Neuronal stem cell (in vitro differentiated cells): ENCODE measurements around the gene SART3.

Source experiments
- DNase-seq: peaks from one replicate; pipeline ENCODE4 v3.0.0-alpha.2; 2013; ENCODE audit warnings: low spot score
- H2AFZ ChIP-seq: one replicate; pipeline ENCODE4 v1.6.1; 2013; ENCODE audit warnings: mild to moderate bottlenecking, low read length, inconsistent platforms
- H2AK5ac ChIP-seq: 2 replicates; pipeline ENCODE4 v1.6.1; 2013; ENCODE audit warnings: low read depth, mild to moderate bottlenecking, inconsistent platforms, low read length, moderate library complexity, mixed read lengths
- H2BK120ac ChIP-seq: 2 replicates; pipeline ENCODE4 v1.6.1; 2013; ENCODE audit warnings: low read depth, mild to moderate bottlenecking, inconsistent platforms, low read length, moderate library complexity, mixed read lengths
- H2BK12ac ChIP-seq: one replicate; pipeline ENCODE4 v1.6.1; 2013; ENCODE audit warnings: low read length, inconsistent platforms
- H2BK15ac ChIP-seq: 2 replicates; pipeline ENCODE4 v1.6.1; 2013; ENCODE audit warnings: mild to moderate bottlenecking, low read length, inconsistent platforms, mixed read lengths
- H2BK5ac ChIP-seq: one replicate; pipeline ENCODE4 v1.6.1; 2013; ENCODE audit warnings: inconsistent platforms, mild to moderate bottlenecking, low read length, moderate library complexity
- H3K14ac ChIP-seq: one replicate; pipeline ENCODE4 v1.6.1; 2013; ENCODE audit warnings: low read length, inconsistent platforms
- H3K18ac ChIP-seq: 2 replicates; pipeline ENCODE4 v1.6.1; 2013; ENCODE audit warnings: low read length, inconsistent platforms
- H3K23ac ChIP-seq: 2 replicates; pipeline ENCODE4 v1.6.1; 2013; ENCODE audit warnings: low read depth, mild to moderate bottlenecking, mixed read lengths, low read length, inconsistent platforms; ENCODE audit not compliant: poor library complexity
- H3K27ac ChIP-seq: replicated peaks from 3 replicates; pipeline ENCODE4 v1.5.1; 2013; ENCODE audit warnings: low read length, inconsistent platforms
- H3K27me3 ChIP-seq, 3 experiments: 2 replicates each; pipeline ENCODE4 v1.6.1; 2013; ENCODE audit warnings: low read length in 3 of 3, mild to moderate bottlenecking in 2 of 3, inconsistent platforms in 1 of 3, low read depth in 1 of 3, mixed read lengths in 1 of 3, moderate library complexity in 1 of 3; ENCODE audit not compliant: control insufficient read depth in 3 of 3, insufficient read depth in 3 of 3
- H3K36me3 ChIP-seq, 2 donors: replicated peaks in 1 of 2; 2 replicates each; pipeline ENCODE4 v1.6.1; 2013; ENCODE audit warnings: low read length in 2 of 2; ENCODE audit not compliant: control insufficient read depth in 2 of 2, insufficient read depth in 2 of 2
- H3K4ac ChIP-seq: 2 replicates; pipeline ENCODE4 v1.6.1; 2013; ENCODE audit warnings: inconsistent platforms, mild to moderate bottlenecking, low read length, moderate library complexity
- H3K4me1 ChIP-seq, 2 donors: 1 replicate in 1 of 2; 2 replicates in 1 of 2; pipeline ENCODE4 v1.6.1; 2013; ENCODE audit warnings: low read length in 2 of 2, low read depth in 1 of 2; ENCODE audit not compliant: control insufficient read depth in 2 of 2, insufficient read depth in 1 of 2
- H3K4me2 ChIP-seq: one replicate; pipeline ENCODE4 v1.6.1; 2013; ENCODE audit warnings: mild to moderate bottlenecking, low read length, inconsistent platforms; ENCODE audit not compliant: insufficient read depth, poor library complexity, severe bottlenecking
- H3K4me3 ChIP-seq, 2 donors: 2 replicates each; pipeline ENCODE4 v1.5.1; 2013; ENCODE audit warnings: low read length in 2 of 2, mild to moderate bottlenecking in 2 of 2, inconsistent platforms in 1 of 2, moderate library complexity in 1 of 2
- H3K79me1 ChIP-seq: one replicate; pipeline ENCODE4 v1.6.1; 2013; ENCODE audit warnings: low read depth, mild to moderate bottlenecking, inconsistent platforms, low read length, moderate library complexity
- H3K9ac ChIP-seq: one replicate; pipeline ENCODE4 v1.6.1; 2013; ENCODE audit warnings: mild to moderate bottlenecking, low read depth, low read length, inconsistent platforms; ENCODE audit not compliant: poor library complexity
- H3K9me3 ChIP-seq, 2 donors: replicated peaks in 1 of 2; 2 replicates each; pipeline versions ENCODE3 to v1.6.1; 2013; ENCODE audit warnings: low read length in 2 of 2, mild to moderate bottlenecking in 2 of 2, inconsistent platforms in 1 of 2, low read depth in 1 of 2, mixed read lengths in 1 of 2, moderate library complexity in 1 of 2; ENCODE audit not compliant: control insufficient read depth in 2 of 2, insufficient read depth in 1 of 2
- H4K8ac ChIP-seq: one replicate; pipeline ENCODE4 v1.6.1; 2013; ENCODE audit warnings: low read depth, mild to moderate bottlenecking, inconsistent platforms, low read length, moderate library complexity
- H4K91ac ChIP-seq: one replicate; pipeline ENCODE4 v1.6.1; 2013; ENCODE audit warnings: low read length, low read depth, mild to moderate bottlenecking, inconsistent platforms; ENCODE audit not compliant: poor library complexity
- WGBS, 2 donors: extraction: QIAGEN DNeasy Blood & Tissue Kit; methylation state at CpG; one replicate each; pipeline ENCODE4 v1.1.7; 2013; ENCODE audit warnings: missing lambda C conversion rate in 2 of 2, mixed read lengths in 1 of 2; ENCODE audit not compliant: insufficient read length in 2 of 2, insufficient replicate concordance in 1 of 2; ENCODE audit errors: extremely low coverage in 2 of 2; 5-methylcytosine and 5-hydroxymethylcytosine counted together

Gene SART3

DNA sequence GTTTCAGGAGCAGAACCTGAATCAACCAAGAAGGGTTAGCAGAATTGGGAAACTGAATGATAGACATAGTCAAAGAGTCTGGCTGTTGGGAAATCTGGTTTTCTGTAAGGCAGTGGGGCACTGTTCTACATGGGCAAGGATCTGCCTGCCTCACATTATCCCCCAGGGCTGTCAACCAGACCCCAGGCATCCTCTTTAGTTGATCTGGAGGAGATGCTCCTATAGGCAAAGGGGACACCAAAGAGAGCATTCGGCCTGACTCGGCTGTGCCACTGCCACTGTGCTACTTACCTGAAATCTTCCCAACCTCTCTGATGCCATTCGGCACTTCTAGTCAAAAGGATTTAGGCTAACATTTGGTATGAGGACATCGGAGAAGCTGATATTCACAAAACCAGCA, 5.5 kb upstream of the SART3 start:
- H2BK15ac ChIP-seq, result no peak overlapping the region
- H2AFZ ChIP-seq, result no peak overlapping the region
- H3K9ac ChIP-seq, result no peak overlapping the region
- H2BK12ac ChIP-seq, result no peak overlapping the region
- H3K27ac ChIP-seq, result no peak overlapping the region
- peaks cover 35 to 65% of the 10 kb centered on the region in 2 donors for H3K36me3 ChIP-seq
- H3K4me2 ChIP-seq, result no peak overlapping the region
- H3K14ac ChIP-seq, result no peak overlapping the region
- peaks cover 3% of the 10 kb centered on the region for H3K79me1 ChIP-seq
- H3K4me3 ChIP-seq, result no peak overlapping the region
- no peak for DNase-seq
- no peak overlapping the region for H3K23ac ChIP-seq
- H2BK120ac ChIP-seq, result no peak overlapping the region
- no peak overlapping the region for H3K4ac ChIP-seq
- no peak overlapping the region for H4K8ac ChIP-seq
- no peaks in the 10 kb centered on the region for H3K9me3 ChIP-seq
- no peak overlapping the region for H4K91ac ChIP-seq
- no peaks in the 10 kb centered on the region for H3K27me3 ChIP-seq
- no peak overlapping the region for H2AK5ac ChIP-seq
- no CpG with 5 or more reads among the region's 4 CpGs for WGBS, 2 donors
- no peak overlapping the region for H2BK5ac ChIP-seq
- H3K18ac ChIP-seq, result no peak overlapping the region
- H3K4me1 ChIP-seq, result no peaks in the 10 kb centered on the region

DNA sequence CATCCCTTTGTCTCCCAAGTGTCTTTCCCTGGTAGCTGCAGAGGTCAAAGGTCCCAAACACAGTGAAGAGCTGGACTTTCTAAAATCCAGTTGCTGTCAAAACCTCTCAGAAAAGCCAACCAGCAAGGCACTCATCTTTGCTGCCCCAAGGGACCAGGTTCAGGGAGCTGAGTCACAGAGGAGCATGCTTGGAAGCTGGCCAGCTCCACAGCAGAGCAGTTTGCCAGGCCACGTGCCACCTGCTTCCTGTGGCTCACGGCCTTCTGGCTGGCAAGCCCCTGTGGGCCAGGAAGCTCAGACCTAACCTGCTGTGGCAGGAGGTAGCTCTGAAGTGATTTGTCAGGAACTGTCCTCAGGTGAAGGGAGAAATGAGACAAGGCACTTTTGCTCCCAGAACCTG, 5.0 kb upstream of the SART3 start:
- Histone ChIP-seq H3K4me2 (no peak overlapping the region), H3K4ac (no peak overlapping the region), H3K4me1 (no peaks in the 10 kb centered on the region), H2BK15ac (no peak overlapping the region), H3K23ac (peak overlapping the region; percentile 13), H2AFZ (no peak overlapping the region), H3K18ac (no peak overlapping the region), H3K27me3 (no peaks in the 10 kb centered on the region), H3K14ac (no peak overlapping the region), H4K91ac (no peak overlapping the region), H3K4me3 (no peak overlapping the region), H3K27ac (no peak overlapping the region), H2AK5ac (no peak overlapping the region), H3K9me3 (no peaks in the 10 kb centered on the region), H3K79me1 (peaks cover 3% of the 10 kb centered on the region), H2BK12ac (no peak overlapping the region), H4K8ac (no peak overlapping the region), H3K9ac (no peak overlapping the region), H3K36me3 (peaks cover 35 to 65% of the 10 kb centered on the region in 2 donors), H2BK5ac (no peak overlapping the region), H2BK120ac (no peak overlapping the region)
- no peak for DNase-seq
- no CpG with 5 or more reads among the region's 2 CpGs for WGBS, 2 donors

DNA sequence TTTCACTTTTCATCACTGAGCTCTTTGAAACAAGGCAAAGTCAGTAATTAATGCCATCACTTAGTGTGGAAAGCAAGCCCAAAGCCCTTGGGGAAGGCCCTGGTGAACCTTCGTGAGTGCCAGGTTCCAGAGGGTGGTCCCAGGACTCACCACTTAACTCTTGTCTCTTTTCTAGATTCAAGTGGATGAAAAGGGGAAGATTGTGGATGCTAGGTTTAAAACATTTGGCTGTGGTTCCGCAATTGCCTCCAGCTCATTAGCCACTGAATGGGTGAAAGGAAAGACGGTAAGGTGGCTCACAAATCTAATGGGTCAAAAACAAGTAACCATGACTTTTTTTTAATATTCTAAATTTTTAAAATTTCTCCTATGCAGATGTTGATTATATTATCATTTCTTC, 4.2 kb upstream of the SART3 start:
- H3K14ac ChIP-seq, result no peak overlapping the region
- H2BK15ac ChIP-seq, result no peak overlapping the region
- no peak overlapping the region for H2BK5ac ChIP-seq
- no peak overlapping the region for H3K23ac ChIP-seq
- WGBS, 2 donors, result no CpG with 5 or more reads among the region's 3 CpGs
- H3K4me1 ChIP-seq, result peaks cover 0 to 1% of the 10 kb centered on the region in 2 donors
- H2BK120ac ChIP-seq, result no peak overlapping the region
- H3K36me3 ChIP-seq, result peaks cover 35 to 64% of the 10 kb centered on the region in 2 donors
- no peak overlapping the region for H2AFZ ChIP-seq
- H3K18ac ChIP-seq, result no peak overlapping the region
- no peaks in the 10 kb centered on the region for H3K9me3 ChIP-seq
- no peak for DNase-seq
- H2AK5ac ChIP-seq, result no peak overlapping the region
- no peak overlapping the region for H4K91ac ChIP-seq
- H2BK12ac ChIP-seq, result no peak overlapping the region
- no peak overlapping the region for H4K8ac ChIP-seq
- no peak overlapping the region for H3K27ac ChIP-seq
- H3K4ac ChIP-seq, result no peak overlapping the region
- peaks cover 6% of the 10 kb centered on the region for H3K79me1 ChIP-seq
- no peak overlapping the region for H3K4me2 ChIP-seq
- no peaks in the 10 kb centered on the region for H3K27me3 ChIP-seq
- H3K9ac ChIP-seq, result no peak overlapping the region
- no peak overlapping the region for H3K4me3 ChIP-seq

DNA sequence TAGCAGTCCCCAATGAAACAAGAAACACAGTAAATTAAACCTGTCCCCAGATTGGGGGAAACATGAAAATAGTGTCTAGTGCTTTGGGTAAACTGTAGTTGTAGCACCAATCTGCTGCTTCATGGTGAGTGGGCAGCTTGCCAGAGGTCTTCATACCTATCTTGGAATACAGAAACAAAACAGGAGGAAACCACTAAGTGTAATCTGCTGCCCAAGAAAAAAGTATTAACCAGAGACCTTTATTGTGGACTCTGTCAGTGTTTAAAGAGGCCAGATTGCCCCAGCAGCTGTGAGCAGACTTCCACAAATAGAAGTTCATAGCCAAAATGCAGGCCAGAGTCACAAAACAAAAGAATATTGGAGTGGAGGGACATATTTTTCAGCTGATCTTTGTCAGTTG, 3.8 kb upstream of the SART3 start:
- peaks cover 35 to 60% of the 10 kb centered on the region in 2 donors for H3K36me3 ChIP-seq
- H2AFZ ChIP-seq, result no peak overlapping the region
- H2BK15ac ChIP-seq, result no peak overlapping the region
- H3K27me3 ChIP-seq, result no peaks in the 10 kb centered on the region
- H2AK5ac ChIP-seq, result no peak overlapping the region
- no peak overlapping the region for H2BK12ac ChIP-seq
- no peak overlapping the region for H3K4ac ChIP-seq
- H3K23ac ChIP-seq, result no peak overlapping the region
- no peak for DNase-seq
- no peak overlapping the region for H3K27ac ChIP-seq
- no peaks in the 10 kb centered on the region for H3K9me3 ChIP-seq
- peaks cover 3% of the 10 kb centered on the region in 2 donors for H3K4me1 ChIP-seq
- no peak overlapping the region for H2BK5ac ChIP-seq
- H4K8ac ChIP-seq, result no peak overlapping the region
- no peak overlapping the region for H3K18ac ChIP-seq
- no peak overlapping the region for H2BK120ac ChIP-seq
- no peak overlapping the region for H3K4me2 ChIP-seq
- no peak overlapping the region for H3K9ac ChIP-seq
- H4K91ac ChIP-seq, result no peak overlapping the region
- H3K14ac ChIP-seq, result no peak overlapping the region
- peaks cover 7% of the 10 kb centered on the region for H3K79me1 ChIP-seq
- no peak overlapping the region for H3K4me3 ChIP-seq
